H1 (cell line): ENCODE results near the gene CCDC116. TPM values are rescaled to one million over a fixed set of nuclear protein-coding genes. Genes with fewer than 3 reads are reported as not detected.

Experiments
- CTCF ChIA-PET: fragments of 300-600 bp; sonication (Branson Sonifier 250); formaldehyde crosslinking; loops from one replicate; lab custom pipeline; 2021; ENCODE audit not compliant: partially characterized antibody; lab: Charles Lee
- POLR2A ChIA-PET: fragments of 300-600 bp; sonication (Branson Sonifier 250); formaldehyde crosslinking; loops from one replicate; lab custom pipeline; 2021; ENCODE audit warnings: inconsistent platforms; ENCODE audit not compliant: partially characterized antibody; lab: Charles Lee
- DNase-seq, 2 experiments: peaks; one replicate each; pipeline versions ENCODE4 v3.0.0 to v3.0.0-alpha.2; 2010 to 2022; ENCODE audit warnings: low spot score in 2 of 2, low read depth in 1 of 2, mixed read lengths in 1 of 2
- FAIRE-seq: peaks from 2 replicates; lab custom pipeline; 2011; peaks lifted over from hg19 to GRCh38; lab: Jason Lieb, UNC
- H2AFZ ChIP-seq: 2 replicates; pipeline ENCODE4 v1.8.1; 2012; ENCODE audit warnings: low read length, inconsistent platforms
- H2AK5ac ChIP-seq: 2 replicates; pipeline ENCODE4 v1.6.1; 2013; ENCODE audit warnings: low read depth, low read length
- H2BK120ac ChIP-seq: replicated peaks from 2 replicates; pipeline ENCODE3; 2013; ENCODE audit warnings: low read depth, low read length, inconsistent platforms
- H2BK12ac ChIP-seq: 2 replicates; pipeline ENCODE4 v1.6.1; 2013; ENCODE audit warnings: low read depth, low read length
- H2BK15ac ChIP-seq: 2 replicates; pipeline ENCODE4 v1.6.1; 2013; ENCODE audit warnings: low read length
- H2BK20ac ChIP-seq: 2 replicates; pipeline ENCODE4 v1.6.1; 2013; ENCODE audit warnings: low read length
- H2BK5ac ChIP-seq: 2 replicates; pipeline ENCODE4 v1.6.1; 2013; ENCODE audit warnings: low read depth, low read length
- H3K14ac ChIP-seq: 2 replicates; pipeline ENCODE4 v1.6.1; 2013; ENCODE audit warnings: inconsistent platforms; ENCODE audit not compliant: insufficient read length
- H3K18ac ChIP-seq: 2 replicates; pipeline ENCODE4 v1.6.1; 2013; ENCODE audit warnings: low read length; ENCODE audit errors: extremely low read depth
- H3K23ac ChIP-seq: 2 replicates; pipeline ENCODE4 v1.6.1; 2013; ENCODE audit warnings: inconsistent platforms; ENCODE audit not compliant: insufficient read length
- H3K23me2 ChIP-seq: 2 replicates; pipeline ENCODE4 v1.6.1; 2013; ENCODE audit warnings: low read depth, low read length
- H3K27ac ChIP-seq: 2 replicates; pipeline ENCODE4 v1.6.1; 2011; ENCODE audit warnings: low read depth, low read length, inconsistent platforms
- H3K27me3 ChIP-seq, 4 experiments: replicated peaks in 1 of 4; 1 replicate in 1 of 4; 2 replicates in 3 of 4; pipeline versions ENCODE4 v1.6.1 to v1.8.1; 2011 to 2013; ENCODE audit warnings: low read length in 3 of 4, mild to moderate bottlenecking in 3 of 4, inconsistent platforms in 2 of 4, mixed read lengths in 2 of 4, moderate library complexity in 1 of 4; ENCODE audit not compliant: control insufficient read depth in 3 of 4, insufficient read depth in 3 of 4; ENCODE audit errors: extremely low read depth in 1 of 4
- H3K36me3 ChIP-seq, 4 experiments: 2 replicates each; pipeline versions ENCODE4 v1.6.1 to v1.8.1; 2011 to 2013; ENCODE audit warnings: mild to moderate bottlenecking in 4 of 4, low read length in 3 of 4, moderate library complexity in 2 of 4, control low read depth in 1 of 4, inconsistent platforms in 1 of 4; ENCODE audit not compliant: insufficient read depth in 4 of 4, control insufficient read depth in 2 of 4
- H3K4ac ChIP-seq: replicated peaks from 2 replicates; pipeline ENCODE3; 2013; ENCODE audit warnings: low read length, low read depth, mixed read lengths, inconsistent platforms; ENCODE audit not compliant: insufficient read length
- H3K4me1 ChIP-seq, 4 experiments: replicated peaks in 1 of 4; 1 replicate in 1 of 4; 2 replicates in 3 of 4; pipeline versions ENCODE4 v1.6.1 to v1.8.1; 2011 to 2013; ENCODE audit warnings: low read length in 3 of 4, inconsistent platforms in 2 of 4, mixed read lengths in 1 of 4; ENCODE audit not compliant: insufficient read depth in 4 of 4, control insufficient read depth in 3 of 4
- H3K4me2 ChIP-seq, 2 experiments: 2 replicates each; pipeline versions ENCODE4 v1.6.1 to v1.8.1; 2011 to 2013; ENCODE audit warnings: low read depth in 2 of 2, low read length in 2 of 2, control low read depth in 1 of 2, inconsistent platforms in 1 of 2, mild to moderate bottlenecking in 1 of 2; ENCODE audit not compliant: insufficient read depth in 1 of 2
- H3K4me3 ChIP-seq, 4 experiments: fragments of 200-600, 300-600 bp in 1 of 4; sonication (generic), shearing (Covaris generic), sonication (Bioruptor Twin) in 1 of 4; 2 replicates each; pipeline versions ENCODE4 v1.5.1 to v1.8.1; 2011 to 2016; ENCODE audit warnings: low read length in 4 of 4, low read depth in 3 of 4, control low read depth in 2 of 4, inconsistent platforms in 2 of 4, mild to moderate bottlenecking in 2 of 4, mixed read lengths in 1 of 4, moderate library complexity in 1 of 4; ENCODE audit not compliant: insufficient read depth in 2 of 4; ENCODE audit errors: extremely low read depth in 1 of 4
- H3K56ac ChIP-seq: replicated peaks from 2 replicates; pipeline ENCODE3; 2013; ENCODE audit warnings: low read depth, mild to moderate bottlenecking, mixed read lengths, low read length, inconsistent platforms; ENCODE audit not compliant: insufficient read length
- H3K79me1 ChIP-seq: 2 replicates; pipeline ENCODE4 v1.6.1; 2013; ENCODE audit warnings: low read depth, low read length, control low read depth
- H3K79me2 ChIP-seq, 2 experiments: 2 replicates each; pipeline versions ENCODE4 v1.6.1 to v1.8.1; 2012 to 2013; ENCODE audit warnings: low read length in 2 of 2, mild to moderate bottlenecking in 2 of 2, inconsistent platforms in 1 of 2; ENCODE audit not compliant: insufficient read depth in 2 of 2, control insufficient read depth in 1 of 2
- H3K9ac ChIP-seq, 4 experiments: replicated peaks in 1 of 4; 1 replicate in 1 of 4; 2 replicates in 3 of 4; pipeline versions ENCODE4 v1.6.1 to v1.8.1; 2011 to 2013; ENCODE audit warnings: low read depth in 3 of 4, low read length in 3 of 4, control low read depth in 2 of 4, mild to moderate bottlenecking in 2 of 4, moderate library complexity in 2 of 4, inconsistent platforms in 1 of 4; ENCODE audit errors: extremely low read depth in 1 of 4
- H3K9me3 ChIP-seq, 2 experiments: 2 replicates each; pipeline versions ENCODE4 v1.6.1 to v1.8.1; 2012 to 2013; ENCODE audit warnings: mild to moderate bottlenecking in 2 of 2, moderate library complexity in 2 of 2, control low read depth in 1 of 2, inconsistent platforms in 1 of 2, low read depth in 1 of 2, low read length in 1 of 2, mixed read lengths in 1 of 2; ENCODE audit not compliant: insufficient read depth in 2 of 2
- H4K20me1 ChIP-seq, 2 experiments: replicated peaks in 1 of 2; 2 replicates each; pipeline versions ENCODE3 to v1.8.1; 2011 to 2013; ENCODE audit warnings: inconsistent platforms in 2 of 2, low read length in 2 of 2, mild to moderate bottlenecking in 1 of 2; ENCODE audit not compliant: insufficient read depth in 2 of 2, control insufficient read depth in 1 of 2
- H4K5ac ChIP-seq: 2 replicates; pipeline ENCODE4 v1.6.1; 2013; ENCODE audit warnings: low read length, low read depth, mixed read lengths, inconsistent platforms; ENCODE audit not compliant: insufficient read length
- H4K8ac ChIP-seq: 2 replicates; pipeline ENCODE4 v1.8.0; 2013; ENCODE audit warnings: mild to moderate bottlenecking, moderate library complexity, low read length, inconsistent platforms; ENCODE audit not compliant: insufficient read depth; ENCODE audit errors: extremely low read depth
- H4K91ac ChIP-seq: replicated peaks from 2 replicates; pipeline ENCODE3; 2013; ENCODE audit warnings: low read length, mixed read lengths, inconsistent platforms; ENCODE audit not compliant: insufficient read length
- ASH2L ChIP-seq: fragments of 200-600, 300-600 bp; sonication (generic); IDR thresholded peaks from one replicate; pipeline ENCODE4 v1.7.1; 2017; ENCODE audit warnings: low read length
- E2F6 ChIP-seq: IDR thresholded peaks from 2 replicates; pipeline ENCODE4 v1.6.1; 2012; ENCODE audit warnings: inconsistent platforms
- EZH2 ChIP-seq: fragments of 200-600 bp; sonication (generic); IDR thresholded peaks from 2 replicates; pipeline ENCODE4 v1.7.1; 2012; ENCODE audit warnings: low read depth, mild to moderate bottlenecking, moderate library complexity, low read length, inconsistent platforms; ENCODE audit not compliant: severe bottlenecking
- GABPA ChIP-seq: IDR thresholded peaks from 2 replicates; pipeline ENCODE4 v1.6.1; 2011; ENCODE audit warnings: mild to moderate bottlenecking, low read length, moderate library complexity, borderline replicate concordance; ENCODE audit not compliant: insufficient read depth
- SAP30 ChIP-seq: fragments of 300-600 bp; sonication (generic); IDR thresholded peaks from 2 replicates; pipeline ENCODE4 v1.7.1; 2012; ENCODE audit warnings: low read length, moderate library complexity, mild to moderate bottlenecking, inconsistent platforms; ENCODE audit not compliant: insufficient read depth, insufficient replicate concordance
- SRF ChIP-seq: IDR thresholded peaks from 2 replicates; pipeline ENCODE4 v1.6.1; 2011; ENCODE audit warnings: mild to moderate bottlenecking, low read depth, low read length, moderate library complexity
- TBP ChIP-seq: IDR thresholded peaks from 2 replicates; pipeline ENCODE4 v1.6.1; 2011; ENCODE audit warnings: low read depth, low read length, improper control_type of control experiment
- WGBS, 2 experiments: shearing (Covaris generic) in 1 of 2; methylation state at CpG; one replicate each; pipeline versions ENCODE4 v1.1.6 to v1.1.7; 2013 to 2015; ENCODE audit warnings: low lambda C conversion rate in 2 of 2, mixed read lengths in 2 of 2, inconsistent platforms in 1 of 2, low coverage in 1 of 2, missing lambda C conversion rate in 1 of 2; ENCODE audit not compliant: insufficient replicate concordance in 2 of 2, insufficient coverage in 1 of 2, insufficient read length in 1 of 2; ENCODE audit errors: extremely low coverage in 1 of 2, missing lambda C conversion rate in 1 of 2; 5-methylcytosine and 5-hydroxymethylcytosine counted together
- polyA plus RNA-seq, 7 experiments: library from polyadenylated mRNA; depleted of rRNA in 3 of 7; stranded (reverse) in 5 of 7; unstranded in 2 of 7; fragments of >200 nt in 5 of 7; fragments of 200-250 nt in 2 of 7; gene quantifications; 1 replicate in 5 of 7; 2 replicates in 1 of 7; 4 replicates in 1 of 7; pipeline versions ENCODE4 v1.2.1 to v1.2.3, GENCODE V29; 2011 to 2013; ENCODE audit warnings: missing spikeins in 2 of 7, mixed read lengths in 2 of 7
- total RNA-seq: library from RNA; stranded (reverse); fragmentation: NEBNext Ultra II Directional; extraction: Animal tissue kit (Norgen Biotek cat#: 25700); gene quantifications from 2 replicates; pipeline ENCODE4 v1.2.1, GENCODE V29; 2021

CCDC116 gene
- total and polyA plus RNA-seq, 2 of the 8 experiments (the other 6 are each of a cell fraction or from before 2014, with no cell fraction given): 0.08 TPM; not detected in 1

- Histone ChIP-seq H3K27ac (no peak overlapping the region), H3K4ac (peak overlapping the region; percentile 69), H3K36me3 (no peaks in the 10 kb centered on the region), H3K79me2 (no peaks in the 10 kb centered on the region), H3K4me2 (no peak overlapping the region), H3K4me3 (no peak overlapping the region), H3K4me1 (no peaks in the 10 kb centered on the region), H4K20me1 (peaks cover 0 to 5% of the 10 kb centered on the region in 2 experiments), H3K23me2 (no peaks in the 10 kb centered on the region), H2BK120ac (no peak overlapping the region), H3K18ac (no peak overlapping the region), H2BK5ac (no peak overlapping the region), H2BK15ac (no peak overlapping the region), H3K79me1 (no peaks in the 10 kb centered on the region), H3K9me3 (no peaks in the 10 kb centered on the region; a peak in 1 of 4 replicates), H3K23ac (no peak overlapping the region), H3K14ac (no peak overlapping the region), H2AK5ac (no peak overlapping the region), H2AFZ (no peak overlapping the region), H2BK12ac (0 out of 2 replicates have a peak overlapping the region, but pooled peaks have one; percentile 17), H3K27me3 (peaks cover 0 to 4% (median 1%) of the 10 kb centered on the region in 4 experiments; a peak in 4 of 7 replicates), H4K5ac (no peak overlapping the region), H4K91ac (no peak overlapping the region), H4K8ac (no peak overlapping the region), H3K9ac (no peak overlapping the region), H2BK20ac (no peak overlapping the region), H3K56ac (no peak overlapping the region)
- no peak for FAIRE-seq
- CTCF ChIA-PET: interaction anchor here (1.1 to 24.1 kb wide), 3 partner anchors 7 to 70 kb away, joined by 3 to 499 read pairs (median 499); partner anchors contain the start of genes CCDC116, SDF2L1 and YDJC
- 79% methylated on average over 15 of the region's 15 CpGs; no CpG with 5 or more reads in 1 of the 2 experiments for WGBS, 2 experiments
- POLR2A ChIA-PET: interaction anchor here (1.2 to 1.3 kb wide), 2 partner anchors 11 to 13 kb away, joined by 3 to 5 read pairs; no protein-coding TSS in a partner anchor
- TF ChIP-seq ASH2L (no peak), E2F6 (no peak), EZH2 (no peak), SAP30 (no peak), GABPA (no peak), SRF (no peak), TBP (no peak)
- DNase-seq: no peak
These were observed 3.4 kb downstream of the CCDC116 start for GRCh38 chr22:21635771-21636510.
